Measurements from ENCODE around the gene TIGD3. TPM values are rescaled to one million over a fixed set of nuclear protein-coding genes. Genes with fewer than 3 reads are reported as not detected.

The TIGD3 gene
- total and polyA plus RNA-seq, 4 donors = 0.16 to 0.88 TPM; not detected in 2

DNA sequence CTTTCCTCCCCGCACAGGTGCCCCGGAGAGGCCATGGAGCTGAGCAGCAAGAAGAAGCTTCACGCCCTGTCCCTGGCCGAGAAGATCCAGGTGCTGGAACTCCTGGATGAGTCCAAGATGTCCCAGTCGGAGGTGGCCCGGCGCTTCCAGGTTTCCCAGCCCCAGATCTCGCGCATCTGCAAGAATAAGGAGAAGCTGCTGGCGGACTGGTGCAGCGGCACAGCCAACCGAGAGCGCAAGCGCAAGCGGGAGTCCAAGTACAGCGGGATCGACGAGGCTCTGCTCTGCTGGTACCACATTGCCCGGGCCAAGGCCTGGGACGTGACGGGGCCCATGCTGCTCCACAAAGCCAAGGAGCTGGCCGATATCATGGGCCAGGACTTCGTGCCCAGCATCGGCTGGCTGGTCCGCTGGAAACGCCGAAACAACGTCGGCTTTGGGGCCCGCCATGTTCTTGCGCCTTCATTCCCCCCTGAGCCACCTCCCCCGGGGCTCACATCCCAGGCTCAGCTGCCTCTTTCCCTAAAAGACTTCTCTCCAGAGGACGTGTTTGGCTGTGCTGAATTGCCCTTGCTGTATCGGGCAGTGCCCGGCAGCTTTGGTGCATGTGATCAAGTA, 1.3 kb downstream of the TIGD3 start:
- Histone ChIP-seq H3K4me1 (ENCODE audit: control insufficient read depth in 1 of 2, insufficient read depth in 2 of 2, low read length in 2 of 2) (no peaks in the 10 kb centered on the region), H3K36me3 (ENCODE audit: control insufficient read depth in 1 of 2, insufficient read depth in 2 of 2, low read length in 1 of 2) (peaks cover 0 to 3% of the 10 kb centered on the region in 2 donors), H3K27ac (ENCODE audit: low read depth in 1 of 2, low read length in 2 of 2) (no peak overlapping the region), H3K27me3 (ENCODE audit: control insufficient read depth in 1 of 2, insufficient read depth in 2 of 2, low read length in 1 of 2) (no peaks in the 10 kb centered on the region), H3K4me3 (ENCODE audit: low read length in 2 of 2) (no peak overlapping the region), H3K9me3 (ENCODE audit: control insufficient read depth, low read length) (no peaks in the 10 kb centered on the region)
- ATAC-seq (ENCODE audit: low FRiP score) = no peak
- intact Hi-C loops (cut with DNase I) = no loop called here
- 13 to 25% methylated on average over 28 to 35 of the region's 35 CpGs for WGBS, 2 donors
- DNase-seq = peak in 1 of 2 donors; percentile 85

DNA sequence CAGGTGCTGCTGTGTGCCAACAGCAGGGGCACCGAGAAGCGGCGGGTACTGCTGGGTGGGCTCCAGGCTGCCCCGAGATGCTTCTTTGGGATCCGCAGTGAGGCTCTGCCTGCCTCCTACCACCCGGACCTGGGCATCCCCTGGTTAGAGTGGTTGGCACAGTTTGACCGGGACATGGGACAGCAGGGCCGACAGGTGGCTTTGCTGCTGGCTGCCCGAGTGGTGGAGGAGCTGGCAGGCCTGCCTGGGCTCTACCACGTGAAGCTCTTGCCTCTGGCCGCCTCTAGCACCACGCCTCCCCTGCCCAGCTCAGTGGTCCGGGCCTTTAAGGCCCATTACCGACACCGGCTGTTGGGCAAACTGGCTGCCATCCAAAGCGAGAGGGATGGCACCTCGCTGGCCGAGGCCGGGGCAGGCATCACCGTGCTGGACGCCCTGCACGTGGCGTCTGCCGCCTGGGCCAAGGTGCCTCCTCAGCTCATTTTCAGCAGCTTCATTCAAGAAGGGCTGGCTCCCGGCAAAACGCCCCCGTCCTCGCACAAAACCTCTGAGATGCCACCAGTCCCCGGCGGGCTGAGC, 1.9 kb downstream of the TIGD3 start:
- ATAC-seq (ENCODE audit: low FRiP score) (no peak), DNase-seq (no peak)
- WGBS, 2 donors = 80 to 85% methylated on average over 30 of the region's 30 CpGs
- Histone ChIP-seq H3K27me3 (ENCODE audit: control insufficient read depth in 1 of 2, insufficient read depth in 2 of 2, low read length in 1 of 2) (no peaks in the 10 kb centered on the region), H3K9me3 (ENCODE audit: control insufficient read depth, low read length) (no peaks in the 10 kb centered on the region), H3K4me1 (ENCODE audit: control insufficient read depth in 1 of 2, insufficient read depth in 2 of 2, low read length in 2 of 2) (no peaks in the 10 kb centered on the region), H3K27ac (ENCODE audit: low read depth in 1 of 2, low read length in 2 of 2) (no peak overlapping the region), H3K36me3 (ENCODE audit: control insufficient read depth in 1 of 2, insufficient read depth in 2 of 2, low read length in 1 of 2) (peaks cover 0 to 1% of the 10 kb centered on the region in 2 donors), H3K4me3 (ENCODE audit: low read length in 2 of 2) (no peak overlapping the region)
- intact Hi-C loops (cut with DNase I) = no loop called here

DNA sequence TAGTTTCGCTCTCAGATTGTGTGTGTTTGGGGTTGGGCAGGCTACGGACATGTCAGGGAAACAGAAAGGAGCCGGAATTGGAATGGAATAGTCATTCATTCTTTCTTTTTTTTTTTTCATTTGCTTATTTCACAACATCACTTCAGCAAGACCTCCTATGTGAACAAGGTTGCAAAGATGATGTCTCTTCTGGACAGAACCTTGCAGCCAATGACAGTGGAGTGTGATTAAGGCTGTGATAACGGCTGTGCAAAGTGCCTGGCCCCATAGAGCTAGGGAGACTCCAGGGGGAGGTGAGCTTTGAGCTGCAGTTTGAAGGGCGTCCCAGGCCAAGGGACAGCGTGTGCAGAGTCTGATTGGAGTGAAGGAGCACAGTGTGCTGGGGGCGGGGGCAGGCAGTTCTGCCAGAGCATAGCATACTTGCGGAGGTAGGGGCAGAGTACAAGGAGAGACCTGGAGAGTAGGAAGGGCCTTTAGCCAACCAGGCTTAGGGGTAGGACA, 3.4 kb downstream of the TIGD3 start:
- H3K27ac ChIP-seq (ENCODE audit: low read depth in 1 of 2, low read length in 2 of 2) = no peak overlapping the region
- H3K27me3 ChIP-seq (ENCODE audit: control insufficient read depth in 1 of 2, insufficient read depth in 2 of 2, low read length in 1 of 2) = no peaks in the 10 kb centered on the region
- WGBS, 2 donors = 85 to 86% methylated on average over 8 of the region's 8 CpGs
- H3K36me3 ChIP-seq (ENCODE audit: control insufficient read depth in 1 of 2, insufficient read depth in 2 of 2, low read length in 1 of 2) = no peaks in the 10 kb centered on the region
- ATAC-seq (ENCODE audit: low FRiP score) (no peak), DNase-seq (peak in 1 of 2 donors; percentile 47)
- intact Hi-C loops (cut with DNase I) = no loop called here
- no peaks in the 10 kb centered on the region for H3K4me1 ChIP-seq (ENCODE audit: control insufficient read depth in 1 of 2, insufficient read depth in 2 of 2, low read length in 2 of 2)
- no peaks in the 10 kb centered on the region for H3K9me3 ChIP-seq (ENCODE audit: control insufficient read depth, low read length)
- H3K4me3 ChIP-seq (ENCODE audit: low read length in 2 of 2) = no peak overlapping the region

DNA sequence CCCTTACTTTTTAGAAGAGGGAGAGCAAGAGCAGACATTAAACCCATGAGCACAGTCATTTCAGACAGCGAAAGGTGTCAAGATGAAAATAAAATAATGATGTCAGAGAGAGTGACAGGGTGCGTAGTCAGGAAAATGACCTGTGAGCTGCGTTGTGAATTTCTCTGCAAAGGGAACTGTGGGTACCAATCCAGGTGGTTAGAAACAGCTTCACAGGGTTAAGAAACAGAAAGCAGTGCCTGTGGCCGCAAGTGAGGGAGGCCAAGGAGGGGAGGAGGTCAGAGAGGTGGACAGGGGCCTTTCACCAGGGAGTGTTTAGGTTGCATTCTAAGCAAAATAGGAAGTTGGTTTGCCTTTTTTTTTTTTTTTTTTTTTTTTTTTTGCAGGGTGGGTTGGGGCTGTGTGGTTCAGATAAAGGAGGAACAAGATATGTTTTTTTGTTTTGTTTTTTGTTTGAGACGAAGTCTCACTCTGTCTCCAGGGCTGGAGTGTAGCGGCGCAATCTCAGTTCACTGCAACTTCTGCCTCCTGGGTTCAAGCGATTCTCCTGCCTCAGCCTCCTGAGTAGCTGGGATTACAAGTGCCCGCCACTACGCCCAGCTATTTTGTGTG, 7.9 kb downstream of the TIGD3 start:
- H3K36me3 ChIP-seq (ENCODE audit: control insufficient read depth in 1 of 2, insufficient read depth in 2 of 2, low read length in 1 of 2) = no peaks in the 10 kb centered on the region
- no peaks in the 10 kb centered on the region for H3K4me1 ChIP-seq (ENCODE audit: control insufficient read depth in 1 of 2, insufficient read depth in 2 of 2, low read length in 2 of 2)
- ATAC-seq (ENCODE audit: low FRiP score) = no peak
- no peaks in the 10 kb centered on the region for H3K27me3 ChIP-seq (ENCODE audit: control insufficient read depth in 1 of 2, insufficient read depth in 2 of 2, low read length in 1 of 2)
- WGBS, 2 donors = 86 to 89% methylated on average over 10 of the region's 10 CpGs
- H3K9me3 ChIP-seq (ENCODE audit: control insufficient read depth, low read length) = no peaks in the 10 kb centered on the region
- peak in 1 of 2 donors; percentile 28 for DNase-seq
- H3K27ac ChIP-seq (ENCODE audit: low read depth in 1 of 2, low read length in 2 of 2) = no peak overlapping the region
- no peak overlapping the region for H3K4me3 ChIP-seq (ENCODE audit: low read length in 2 of 2)
- intact Hi-C loops (cut with DNase I) = no loop called here

DNA sequence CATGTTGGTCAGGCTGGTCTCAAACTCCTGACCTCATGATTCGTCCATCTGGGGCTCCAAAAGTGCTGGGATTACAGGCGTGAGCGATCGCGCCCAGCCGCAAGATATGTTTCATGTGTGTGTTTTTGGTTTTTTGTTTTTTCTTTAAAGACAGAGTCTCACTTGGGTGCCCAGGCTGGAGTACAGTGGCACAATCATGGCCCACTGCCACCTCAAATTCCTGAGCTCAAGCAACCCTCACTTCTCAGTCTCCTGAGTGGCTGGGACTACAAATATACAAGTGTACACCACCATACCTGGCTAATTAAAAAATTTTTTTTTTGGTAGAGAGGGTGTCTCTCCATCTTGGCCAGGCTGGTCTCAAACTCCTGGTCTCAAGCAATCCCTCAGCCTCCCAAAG, 8.4 kb downstream of the TIGD3 start:
- 90% methylated on average over 6 of the region's 6 CpGs for WGBS, 2 donors
- no peak for DNase-seq
- Histone ChIP-seq H3K4me3 (ENCODE audit: low read length in 2 of 2) (no peak overlapping the region), H3K27me3 (ENCODE audit: control insufficient read depth in 1 of 2, insufficient read depth in 2 of 2, low read length in 1 of 2) (no peaks in the 10 kb centered on the region), H3K27ac (ENCODE audit: low read depth in 1 of 2, low read length in 2 of 2) (no peak overlapping the region), H3K9me3 (ENCODE audit: control insufficient read depth, low read length) (no peaks in the 10 kb centered on the region), H3K4me1 (ENCODE audit: control insufficient read depth in 1 of 2, insufficient read depth in 2 of 2, low read length in 2 of 2) (no peaks in the 10 kb centered on the region), H3K36me3 (ENCODE audit: control insufficient read depth in 1 of 2, insufficient read depth in 2 of 2, low read length in 1 of 2) (no peaks in the 10 kb centered on the region)
- intact Hi-C loops (cut with DNase I) = no loop called here
- ATAC-seq (ENCODE audit: low FRiP score) = no peak

DNA sequence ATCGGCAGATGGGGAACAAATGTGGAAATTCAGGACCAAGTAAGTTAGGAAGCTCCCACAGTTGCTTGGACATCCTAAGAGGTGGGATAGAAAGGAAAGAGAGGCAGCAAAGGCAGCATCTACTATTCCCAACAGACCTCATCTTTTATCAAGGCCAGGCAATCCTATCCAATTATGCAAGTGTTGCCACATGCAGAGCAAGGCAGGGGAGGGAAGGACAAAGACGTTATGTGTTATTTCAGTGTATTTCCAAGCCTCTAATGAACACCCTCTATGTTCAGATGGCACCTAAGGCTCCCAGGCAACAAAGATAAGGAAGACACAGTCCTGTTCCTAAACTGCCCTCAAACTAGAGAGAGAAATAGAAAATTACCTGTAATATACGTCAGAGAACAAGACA, 9.2 kb downstream of the TIGD3 start:
- 70 to 74% methylated on average over 3 of the region's 3 CpGs for WGBS, 2 donors

DNA sequence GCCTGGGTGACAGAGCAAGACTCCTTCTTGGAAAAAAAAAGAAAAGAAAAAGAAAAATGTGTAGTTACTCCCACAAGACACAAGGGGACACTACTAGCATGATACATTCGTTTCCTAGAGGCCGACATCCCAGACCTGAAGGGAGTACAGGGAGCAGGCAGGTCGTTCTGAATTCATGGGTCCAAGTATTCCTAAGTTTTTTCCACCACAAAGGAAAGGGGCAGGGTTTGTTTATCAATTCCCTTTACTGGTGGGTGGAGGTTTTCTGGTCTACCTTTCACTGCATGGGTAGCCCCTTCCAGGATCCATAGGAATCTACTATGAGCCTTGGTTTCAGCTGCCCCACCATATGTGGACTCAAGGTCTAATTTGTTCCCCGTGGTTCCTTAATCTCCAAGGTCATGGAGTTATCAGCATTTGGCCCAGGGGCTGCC, 11.8 kb downstream of the TIGD3 start:
- H3K27me3 ChIP-seq (ENCODE audit: control insufficient read depth in 1 of 2, insufficient read depth in 2 of 2, low read length in 1 of 2) = no peaks in the 10 kb centered on the region
- H3K36me3 ChIP-seq (ENCODE audit: control insufficient read depth in 1 of 2, insufficient read depth in 2 of 2, low read length in 1 of 2) = no peaks in the 10 kb centered on the region
- ATAC-seq (ENCODE audit: low FRiP score) (peak; percentile 79), DNase-seq (no peak)
- H3K27ac ChIP-seq (ENCODE audit: low read depth in 1 of 2, low read length in 2 of 2) = no peak overlapping the region
- H3K9me3 ChIP-seq (ENCODE audit: control insufficient read depth, low read length) = no peaks in the 10 kb centered on the region
- WGBS, 2 donors = 4 to 10% methylated on average over 4 of the region's 4 CpGs
- no peaks in the 10 kb centered on the region for H3K4me1 ChIP-seq (ENCODE audit: control insufficient read depth in 1 of 2, insufficient read depth in 2 of 2, low read length in 2 of 2)
- intact Hi-C loops (cut with DNase I) = loop anchor here (2.0 to 5.0 kb wide), 4 partner anchors 50 to 151 kb away; no protein-coding TSS in a partner anchor
- H3K4me3 ChIP-seq (ENCODE audit: low read length in 2 of 2) = no peak overlapping the region

More for the DNA sequence above, 9.2 kb downstream of the TIGD3 start:
- no peak overlapping the region for H3K27ac ChIP-seq (ENCODE audit: low read depth in 1 of 2, low read length in 2 of 2)
- no peak for DNase-seq
- intact Hi-C loops (cut with DNase I) = no loop called here
- no peak overlapping the region for H3K4me3 ChIP-seq (ENCODE audit: low read length in 2 of 2)
- no peak for ATAC-seq (ENCODE audit: low FRiP score)
- H3K27me3 ChIP-seq (ENCODE audit: control insufficient read depth in 1 of 2, insufficient read depth in 2 of 2, low read length in 1 of 2) = no peaks in the 10 kb centered on the region
- no peaks in the 10 kb centered on the region for H3K9me3 ChIP-seq (ENCODE audit: control insufficient read depth, low read length)
- H3K4me1 ChIP-seq (ENCODE audit: control insufficient read depth in 1 of 2, insufficient read depth in 2 of 2, low read length in 2 of 2) = no peaks in the 10 kb centered on the region
- H3K36me3 ChIP-seq (ENCODE audit: control insufficient read depth in 1 of 2, insufficient read depth in 2 of 2, low read length in 1 of 2) = no peaks in the 10 kb centered on the region

DNA sequence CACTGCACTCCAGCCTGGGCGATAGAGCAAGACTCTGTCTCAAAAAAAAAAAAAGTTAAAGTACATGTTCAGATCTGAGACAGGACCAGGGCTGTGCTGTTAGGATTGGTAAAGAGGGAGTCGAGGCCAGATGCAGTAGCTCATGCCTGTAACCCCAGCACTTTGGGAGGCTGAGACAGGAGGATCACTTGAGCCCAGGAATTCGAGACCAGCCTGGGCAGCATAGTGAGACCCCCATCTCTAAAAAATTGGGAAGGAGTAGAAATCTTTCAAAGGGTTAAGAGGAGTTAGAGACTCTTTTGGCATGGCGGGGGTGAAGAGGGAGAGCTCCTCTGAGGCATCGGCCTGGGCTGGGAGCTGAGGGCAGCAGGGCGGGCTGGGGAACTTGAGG, 16.1 kb downstream of the TIGD3 start:
- intact Hi-C loops (cut with DNase I) = no loop called here
- no peaks in the 10 kb centered on the region for H3K27me3 ChIP-seq (ENCODE audit: control insufficient read depth in 1 of 2, insufficient read depth in 2 of 2, low read length in 1 of 2)

More for the DNA sequence above, 16.1 kb downstream of the TIGD3 start:
- Histone ChIP-seq H3K4me1 (ENCODE audit: control insufficient read depth in 1 of 2, insufficient read depth in 2 of 2, low read length in 2 of 2) (no peaks in the 10 kb centered on the region), H3K27ac (ENCODE audit: low read depth in 1 of 2, low read length in 2 of 2) (peak overlapping the region in 1 of 2 donors; percentile 94), H3K9me3 (ENCODE audit: control insufficient read depth, low read length) (no peaks in the 10 kb centered on the region), H3K4me3 (ENCODE audit: low read length in 2 of 2) (no peak overlapping the region), H3K36me3 (ENCODE audit: control insufficient read depth in 1 of 2, insufficient read depth in 2 of 2, low read length in 1 of 2) (no peaks in the 10 kb centered on the region)
- ATAC-seq (ENCODE audit: low FRiP score) (no peak), DNase-seq (no peak)
- WGBS, 2 donors = 41 to 50% methylated on average over 6 of the region's 6 CpGs
